Liver (tissue), 3 donors: ENCODE data around the gene RGCC.

Experiments used
- EGR1 ChIP-seq, 2 donors: IDR thresholded peaks; 2 replicates each; pipeline ENCODE4 v1.6.1; 2016 to 2018; ENCODE audit warnings: antibody characterized with exemption in 2 of 2, low read depth in 2 of 2
- GABPA ChIP-seq, 2 donors: IDR thresholded peaks in 1 of 2; conservative IDR thresholded peaks in 1 of 2; 2 replicates each; pipeline ENCODE4 v1.6.1; 2016; ENCODE audit warnings: antibody characterized with exemption in 2 of 2, mild to moderate bottlenecking in 1 of 2, moderate library complexity in 1 of 2
- RXRA ChIP-seq, 2 donors: IDR thresholded peaks; 2 replicates each; pipeline ENCODE4 v1.6.1; 2017 to 2018; ENCODE audit warnings: antibody characterized with exemption in 2 of 2, mild to moderate bottlenecking in 1 of 2
- TAF1 ChIP-seq: conservative IDR thresholded peaks from 2 replicates; pipeline ENCODE4 v1.6.1; 2016; ENCODE audit warnings: antibody characterized with exemption, mild to moderate bottlenecking
- YY1 ChIP-seq: IDR thresholded peaks from 2 replicates; pipeline ENCODE4 v1.6.1; 2016; ENCODE audit warnings: antibody characterized with exemption, mild to moderate bottlenecking
- TF ChIP-seq, protein P1 (sequence below): fragments of 150-350 bp; IDR thresholded peaks from 2 replicates; pipeline ENCODE4 v1.5.1; 2017; ENCODE audit warnings: improper control_type of control experiment, low read depth, low read length; ENCODE audit not compliant: missing input control
- TF ChIP-seq, protein P2 (sequence below): IDR thresholded peaks from 2 replicates; pipeline ENCODE4 v1.6.1; 2016; ENCODE audit warnings: antibody characterized with exemption, mild to moderate bottlenecking
- TF ChIP-seq, protein P3 (sequence below): IDR thresholded peaks from 2 replicates; pipeline ENCODE4 v1.6.1; 2016; ENCODE audit warnings: antibody characterized with exemption
- TF ChIP-seq, protein P4 (sequence below): IDR thresholded peaks from 2 replicates; pipeline ENCODE4 v1.6.1; 2016; ENCODE audit warnings: antibody characterized with exemption
- donor health status: healthy.
- donor health status: healthy.

DNA sequence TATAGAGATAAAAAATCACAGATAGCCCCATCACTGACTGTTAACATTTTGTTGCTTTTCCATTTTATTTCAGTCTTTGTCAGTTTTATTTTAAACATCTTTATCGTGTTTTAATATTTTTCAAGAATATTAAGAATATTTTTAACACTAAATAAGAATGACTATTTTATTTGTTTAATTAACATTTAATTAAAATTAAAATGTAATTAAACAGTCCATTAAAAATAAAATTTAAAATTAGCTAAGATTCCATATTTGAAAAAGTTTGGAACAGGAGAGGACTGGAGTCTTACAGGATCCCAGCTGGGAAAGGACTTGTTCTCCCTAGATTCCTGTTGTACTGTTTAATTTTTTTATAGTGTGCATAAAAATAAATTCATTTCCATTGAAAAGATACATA lies 54.5 kb downstream of the RGCC start:
- TF ChIP-seq, protein P1, sequence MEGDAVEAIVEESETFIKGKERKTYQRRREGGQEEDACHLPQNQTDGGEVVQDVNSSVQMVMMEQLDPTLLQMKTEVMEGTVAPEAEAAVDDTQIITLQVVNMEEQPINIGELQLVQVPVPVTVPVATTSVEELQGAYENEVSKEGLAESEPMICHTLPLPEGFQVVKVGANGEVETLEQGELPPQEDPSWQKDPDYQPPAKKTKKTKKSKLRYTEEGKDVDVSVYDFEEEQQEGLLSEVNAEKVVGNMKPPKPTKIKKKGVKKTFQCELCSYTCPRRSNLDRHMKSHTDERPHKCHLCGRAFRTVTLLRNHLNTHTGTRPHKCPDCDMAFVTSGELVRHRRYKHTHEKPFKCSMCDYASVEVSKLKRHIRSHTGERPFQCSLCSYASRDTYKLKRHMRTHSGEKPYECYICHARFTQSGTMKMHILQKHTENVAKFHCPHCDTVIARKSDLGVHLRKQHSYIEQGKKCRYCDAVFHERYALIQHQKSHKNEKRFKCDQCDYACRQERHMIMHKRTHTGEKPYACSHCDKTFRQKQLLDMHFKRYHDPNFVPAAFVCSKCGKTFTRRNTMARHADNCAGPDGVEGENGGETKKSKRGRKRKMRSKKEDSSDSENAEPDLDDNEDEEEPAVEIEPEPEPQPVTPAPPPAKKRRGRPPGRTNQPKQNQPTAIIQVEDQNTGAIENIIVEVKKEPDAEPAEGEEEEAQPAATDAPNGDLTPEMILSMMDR, result no peak
- TF ChIP-seq GABPA (IDR thresholded peaks at IDR 0.05 in 1 of 2, conservative IDR thresholded peaks at IDR 0.05 in 1 of 2), result no peak
- TF ChIP-seq, protein P2, sequence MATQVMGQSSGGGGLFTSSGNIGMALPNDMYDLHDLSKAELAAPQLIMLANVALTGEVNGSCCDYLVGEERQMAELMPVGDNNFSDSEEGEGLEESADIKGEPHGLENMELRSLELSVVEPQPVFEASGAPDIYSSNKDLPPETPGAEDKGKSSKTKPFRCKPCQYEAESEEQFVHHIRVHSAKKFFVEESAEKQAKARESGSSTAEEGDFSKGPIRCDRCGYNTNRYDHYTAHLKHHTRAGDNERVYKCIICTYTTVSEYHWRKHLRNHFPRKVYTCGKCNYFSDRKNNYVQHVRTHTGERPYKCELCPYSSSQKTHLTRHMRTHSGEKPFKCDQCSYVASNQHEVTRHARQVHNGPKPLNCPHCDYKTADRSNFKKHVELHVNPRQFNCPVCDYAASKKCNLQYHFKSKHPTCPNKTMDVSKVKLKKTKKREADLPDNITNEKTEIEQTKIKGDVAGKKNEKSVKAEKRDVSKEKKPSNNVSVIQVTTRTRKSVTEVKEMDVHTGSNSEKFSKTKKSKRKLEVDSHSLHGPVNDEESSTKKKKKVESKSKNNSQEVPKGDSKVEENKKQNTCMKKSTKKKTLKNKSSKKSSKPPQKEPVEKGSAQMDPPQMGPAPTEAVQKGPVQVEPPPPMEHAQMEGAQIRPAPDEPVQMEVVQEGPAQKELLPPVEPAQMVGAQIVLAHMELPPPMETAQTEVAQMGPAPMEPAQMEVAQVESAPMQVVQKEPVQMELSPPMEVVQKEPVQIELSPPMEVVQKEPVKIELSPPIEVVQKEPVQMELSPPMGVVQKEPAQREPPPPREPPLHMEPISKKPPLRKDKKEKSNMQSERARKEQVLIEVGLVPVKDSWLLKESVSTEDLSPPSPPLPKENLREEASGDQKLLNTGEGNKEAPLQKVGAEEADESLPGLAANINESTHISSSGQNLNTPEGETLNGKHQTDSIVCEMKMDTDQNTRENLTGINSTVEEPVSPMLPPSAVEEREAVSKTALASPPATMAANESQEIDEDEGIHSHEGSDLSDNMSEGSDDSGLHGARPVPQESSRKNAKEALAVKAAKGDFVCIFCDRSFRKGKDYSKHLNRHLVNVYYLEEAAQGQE, result no peak
- TF ChIP-seq, protein P3, sequence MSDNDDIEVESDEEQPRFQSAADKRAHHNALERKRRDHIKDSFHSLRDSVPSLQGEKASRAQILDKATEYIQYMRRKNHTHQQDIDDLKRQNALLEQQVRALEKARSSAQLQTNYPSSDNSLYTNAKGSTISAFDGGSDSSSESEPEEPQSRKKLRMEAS, result no peak
- TF ChIP-seq, protein P4, sequence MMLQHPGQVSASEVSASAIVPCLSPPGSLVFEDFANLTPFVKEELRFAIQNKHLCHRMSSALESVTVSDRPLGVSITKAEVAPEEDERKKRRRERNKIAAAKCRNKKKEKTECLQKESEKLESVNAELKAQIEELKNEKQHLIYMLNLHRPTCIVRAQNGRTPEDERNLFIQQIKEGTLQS, result no peak
- no peak for TF ChIP-seq TAF1
- TF ChIP-seq EGR1 (IDR thresholded peaks at IDR 0.05; ENCODE audit: low read depth in 2 of 2), result no peak
- no peak for TF ChIP-seq RXRA (IDR thresholded peaks at IDR 0.05)
- TF ChIP-seq YY1, result no peak
